ENCODE data around the gene NAA10.

GRCh38 chrX:153902385-153902784 lies 32.5 kb downstream of the NAA10 start:
- TF ChIP-seq CTCF (IDR thresholded peaks at IDR 0.05) (no peak), POLR2A (IDR thresholded peaks at IDR 0.05) (no peak)
